ENCODE results near the gene TUFT1.

DNA sequence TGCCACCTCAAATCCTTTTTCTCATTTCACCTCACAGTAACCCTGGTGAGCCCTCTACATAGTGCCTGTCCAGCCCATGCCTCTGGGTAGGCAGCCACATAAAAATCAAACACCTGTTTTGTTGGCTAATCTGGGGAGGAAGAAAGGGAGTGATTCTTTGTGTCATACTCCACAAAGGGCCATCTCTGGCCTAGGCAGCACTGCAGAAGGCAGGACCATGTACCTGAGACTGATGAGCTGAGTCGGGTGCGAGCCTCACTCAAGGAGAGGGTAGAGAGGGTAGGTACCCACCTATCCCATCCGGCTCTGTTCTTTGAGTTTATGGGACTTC, 7.8 kb downstream of the TUFT1 start:
- no peak for TF ChIP-seq JUND (CRISPR knock-in tag; IDR thresholded peaks at IDR 0.05)
- no peak for TF ChIP-seq KLF9 (CRISPR knock-in tag; IDR thresholded peaks at IDR 0.05; ENCODE audit: low read depth)
- TF ChIP-seq ZNF264 (CRISPR knock-in tag; IDR thresholded peaks at IDR 0.05): no peak
- no peak for TF ChIP-seq REST (IDR thresholded peaks at IDR 0.05; ENCODE audit: borderline replicate concordance in 1 of 2, low read depth in 1 of 2, low read length in 2 of 2)
- no peak for TF ChIP-seq CBFB (CRISPR knock-in tag; IDR thresholded peaks at IDR 0.05)
- TF ChIP-seq ZNF333 (CRISPR knock-in tag; IDR thresholded peaks at IDR 0.05; ENCODE audit: borderline replicate concordance): no peak
- TF ChIP-seq RERE (CRISPR knock-in tag; IDR thresholded peaks at IDR 0.05; ENCODE audit: low read depth): no peak
- no peak for TF ChIP-seq ZBTB14 (CRISPR knock-in tag; IDR thresholded peaks at IDR 0.05)
